Ascending aorta (tissue), 2 donors: Measurements from ENCODE around the gene ASAP2. TPM values are rescaled to one million over a fixed set of nuclear protein-coding genes. Genes with fewer than 3 reads are reported as not detected.

Source experiments
- DNase-seq, 2 donors: peaks; one replicate each; pipeline ENCODE4 v3.0.0-alpha.2; 2019; ENCODE audit warnings: low spot score in 2 of 2
- H3K27ac ChIP-seq, 2 donors: fragments of 200-600 bp; sonication (generic); one replicate each; pipeline ENCODE4 v1.5.1; 2016 to 2017; ENCODE audit warnings: mild to moderate bottlenecking in 1 of 2
- H3K27me3 ChIP-seq: fragments of 200-600 bp; sonication (generic); one replicate; pipeline ENCODE4 v1.5.1; 2017
- H3K36me3 ChIP-seq, 2 donors: fragments of 200-600 bp; sonication (generic); one replicate each; pipeline ENCODE4 v1.5.1; 2016
- H3K4me1 ChIP-seq, 2 donors: fragments of 200-600 bp; sonication (generic); one replicate each; pipeline ENCODE4 v1.5.1; 2016 to 2017; ENCODE audit warnings: mild to moderate bottlenecking in 1 of 2
- H3K4me3 ChIP-seq, 2 donors: fragments of 200-600 bp; sonication (generic); one replicate each; pipeline ENCODE4 v1.5.1; 2016 to 2017; ENCODE audit warnings: mild to moderate bottlenecking in 1 of 2
- H3K9me3 ChIP-seq, 2 donors: fragments of 200-600 bp; sonication (generic); one replicate each; pipeline ENCODE4 v1.5.1; 2016
- CTCF ChIP-seq, 3 experiments: fragments of 200-600 bp in 2 of 3; fragments of 450-650 bp in 1 of 3; sonication (generic) in 2 of 3; IDR thresholded peaks; one replicate each; pipeline ENCODE4 v1.5.1; 2016 to 2019; ENCODE audit warnings: antibody characterized with exemption in 3 of 3, mild to moderate bottlenecking in 1 of 3, moderate library complexity in 1 of 3
- intact Hi-C: fragments of 100-400 bp; cut with DNase I; formaldehyde crosslinking; loops from one replicate; pipeline ENCODE4 v1.15.1; 2023
- total RNA-seq: library from RNA; depleted of rRNA; stranded (reverse); fragments of >200 nt; gene quantifications from one replicate; pipeline ENCODE4 v1.1.0, GENCODE V29; 2016

Gene ASAP2
- total RNA-seq, 1 donor from 2014 or later: 56.9 TPM

- intact Hi-C loops: loop anchor here (10.0 kb wide), 1 partner anchor 95 kb away; no protein-coding TSS in a partner anchor
- H3K27me3 ChIP-seq: no peaks in the 10 kb centered on the region
- no peak for TF ChIP-seq CTCF (IDR thresholded peaks at IDR 0.05)
- no peaks in the 10 kb centered on the region for H3K36me3 ChIP-seq
- H3K4me1 ChIP-seq: peaks cover 12 to 74% of the 10 kb centered on the region in 2 donors
- no peaks in the 10 kb centered on the region for H3K9me3 ChIP-seq
- H3K27ac ChIP-seq: peak overlapping the region; percentile 92 to 97
- DNase-seq: peak in 1 of 2 donors; percentile 37
- H3K4me3 ChIP-seq: no peak overlapping the region
These were observed 33.0 kb downstream of the ASAP2 start for GRCh38 chr2:9239616-9240015.

- no peaks in the 10 kb centered on the region for H3K27me3 ChIP-seq
- no peak overlapping the region for H3K4me3 ChIP-seq
- no peaks in the 10 kb centered on the region for H3K36me3 ChIP-seq
- intact Hi-C loops: no loop called here
- H3K9me3 ChIP-seq: no peaks in the 10 kb centered on the region
- TF ChIP-seq CTCF (IDR thresholded peaks at IDR 0.05): no peak
- DNase-seq: peak in 1 of 2 donors; percentile 63
- H3K4me1 ChIP-seq: peaks cover 9 to 68% of the 10 kb centered on the region in 2 donors
- H3K27ac ChIP-seq: peak overlapping the region in 1 of 2 donors; percentile 7
These were observed 34.1 kb downstream of the ASAP2 start for GRCh38 chr2:9240745-9241144.

- Histone ChIP-seq H3K9me3 (no peaks in the 10 kb centered on the region), H3K27me3 (no peaks in the 10 kb centered on the region), H3K4me3 (no peak overlapping the region), H3K36me3 (no peaks in the 10 kb centered on the region), H3K27ac (peak overlapping the region in 1 of 2 donors; percentile 26), H3K4me1 (peaks cover 6 to 63% of the 10 kb centered on the region in 2 donors)
- DNase-seq: peak in 1 of 2 donors; percentile 5
- intact Hi-C loops: no loop called here
- TF ChIP-seq CTCF (IDR thresholded peaks at IDR 0.05): no peak
These were observed 34.6 kb downstream of the ASAP2 start for GRCh38 chr2:9241233-9241632.

GRCh38 chr2:9243357-9243756, 36.7 kb downstream of the ASAP2 start:
- peaks cover 7 to 58% of the 10 kb centered on the region in 2 donors for H3K4me1 ChIP-seq

GRCh38 chr2:9244985-9245544, 38.5 kb downstream of the ASAP2 start:
- no peak overlapping the region for H3K4me3 ChIP-seq
- H3K27me3 ChIP-seq: no peaks in the 10 kb centered on the region
- H3K27ac ChIP-seq: no peak overlapping the region
- H3K36me3 ChIP-seq: no peaks in the 10 kb centered on the region
- intact Hi-C loops: no loop called here
- no peaks in the 10 kb centered on the region for H3K9me3 ChIP-seq
- DNase-seq: no peak
- no peak for TF ChIP-seq CTCF (IDR thresholded peaks at IDR 0.05)
- H3K4me1 ChIP-seq: peaks cover 13 to 59% of the 10 kb centered on the region in 2 donors

More at GRCh38 chr2:9243357-9243756, 36.7 kb downstream of the ASAP2 start:
- Histone ChIP-seq H3K27ac (no peak overlapping the region), H3K9me3 (no peaks in the 10 kb centered on the region), H3K27me3 (no peaks in the 10 kb centered on the region), H3K4me3 (no peak overlapping the region), H3K36me3 (no peaks in the 10 kb centered on the region)
- intact Hi-C loops: no loop called here
- DNase-seq: no peak
- TF ChIP-seq CTCF (IDR thresholded peaks at IDR 0.05): no peak
